Activated naive CD4-positive, alpha-beta T cell treated with anti-CD3 and anti-CD28 coated beads for 36 hours (primary cell): ENCODE data around the gene DIS3L. TPM values are rescaled to one million over a fixed set of nuclear protein-coding genes. Genes with fewer than 3 reads are reported as not detected.

ENCODE experiments used
- CTCF ChIA-PET: fragments of 350-600 bp; sonication (Branson Sonifier 250); formaldehyde crosslinking; loops from one replicate; lab custom pipeline; 2021; ENCODE audit warnings: antibody characterized with exemption; lab: Charles Lee
- DNase-seq: peaks from one replicate; pipeline ENCODE4 v3.0.0-alpha.2; 2020
- H3K27ac Mint-ChIP-seq: one replicate; pipeline ENCODE4 v1.8.0; 2021; ENCODE audit warnings: mild to moderate bottlenecking, mixed read lengths
- H3K27me3 Mint-ChIP-seq: one replicate; pipeline ENCODE4 v1.8.0; 2021; ENCODE audit warnings: low read depth, mixed read lengths
- H3K36me3 Mint-ChIP-seq: one replicate; pipeline ENCODE4 v1.8.0; 2021; ENCODE audit warnings: low read depth, mixed read lengths
- H3K4me1 Mint-ChIP-seq: one replicate; pipeline ENCODE4 v1.8.0; 2021; ENCODE audit warnings: low read depth, mixed read lengths
- H3K4me3 Mint-ChIP-seq: one replicate; pipeline ENCODE4 v1.8.0; 2021; ENCODE audit warnings: mild to moderate bottlenecking, moderate library complexity, mixed read lengths
- H3K9me3 Mint-ChIP-seq: one replicate; pipeline ENCODE4 v1.8.0; 2021; ENCODE audit warnings: mixed read lengths
- intact Hi-C: fragments of 100-400 bp; cut with micrococcal nuclease; formaldehyde crosslinking; loops from one replicate; pipeline ENCODE4 v1.15.1; 2023
- total RNA-seq, 2 experiments: library from RNA; stranded (reverse); gene quantifications; one replicate each; pipeline ENCODE4 v1.2.3, GENCODE V29; 2021

The DIS3L gene
- total RNA-seq, 2 experiments from 2014 or later: 24.0 to 24.6 TPM

DNA sequence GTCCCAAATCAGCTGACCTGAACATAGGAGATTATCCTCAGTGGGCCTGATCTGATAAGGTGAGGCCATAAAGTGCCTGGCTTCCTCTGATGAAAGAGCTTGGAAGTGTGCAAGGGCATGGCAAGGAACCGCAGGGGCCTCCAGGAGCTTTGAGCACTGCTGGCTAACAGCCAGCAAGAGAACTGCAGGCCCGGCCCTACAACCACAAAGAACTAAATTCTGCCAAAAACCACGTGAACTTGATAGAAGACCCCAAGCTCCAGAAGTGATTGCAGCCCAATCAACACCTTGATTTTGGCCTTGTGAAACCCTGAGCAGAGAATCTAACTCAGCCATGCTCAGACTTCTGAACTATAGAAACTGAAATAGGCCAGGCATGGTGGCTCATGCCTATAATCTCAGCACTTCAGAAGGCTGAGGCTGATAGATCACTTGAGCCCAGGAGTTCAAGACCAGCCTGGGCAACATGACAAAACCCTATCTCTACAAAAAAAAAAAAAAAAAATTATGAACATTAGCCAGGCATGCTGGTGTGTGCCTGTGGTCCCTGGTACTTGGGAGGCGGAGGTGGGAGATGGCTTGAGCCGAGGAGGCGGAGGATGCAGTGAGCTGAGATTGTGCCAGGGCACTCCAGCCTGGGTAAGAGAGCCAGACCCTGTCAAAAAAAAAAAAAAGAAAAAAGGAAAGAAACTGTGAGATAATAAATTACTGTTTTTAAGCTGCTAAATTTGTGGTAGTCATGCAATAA is 7.7 kb upstream of the DIS3L start:
- H3K27ac Mint-ChIP-seq: no peak overlapping the region
- no peaks in the 10 kb centered on the region for H3K27me3 Mint-ChIP-seq

DNA sequence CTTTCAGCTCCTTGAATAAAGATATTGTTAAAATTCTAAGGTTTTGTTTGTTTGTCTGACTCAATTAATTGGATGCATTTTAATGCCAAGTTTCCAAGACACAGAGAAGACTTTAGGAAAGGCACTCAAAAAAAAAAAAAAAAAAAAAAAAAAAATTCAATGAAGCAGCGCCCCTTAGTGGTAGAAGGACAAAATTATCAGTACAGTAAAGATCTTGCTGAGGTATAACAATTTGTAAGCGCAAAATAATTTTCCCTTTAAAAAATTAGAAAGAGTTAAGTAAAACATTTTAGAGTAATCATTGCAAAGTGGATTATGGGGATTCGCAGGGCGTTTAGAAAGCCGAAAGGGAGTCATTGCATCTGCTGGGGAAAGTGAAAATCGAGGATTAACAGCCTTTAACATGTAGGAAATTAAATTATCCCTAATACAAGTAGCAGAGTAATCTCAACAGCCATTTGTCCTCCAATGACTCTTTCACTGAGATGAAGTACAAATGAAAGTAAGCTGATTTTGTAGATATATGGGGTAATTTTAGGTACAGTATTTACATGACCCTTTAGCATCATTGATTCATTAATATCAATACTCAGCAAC is 5.8 kb upstream of the DIS3L start:
- intact Hi-C loops: loop anchor here (2.0 to 5.0 kb wide), 2 partner anchors 35 to 305 kb away; partner anchors contain the start of gene MEGF11
- CTCF ChIA-PET: interaction anchor here (0.6 to 1.5 kb wide), 12 partner anchors 9 to 655 kb away, joined by 3 to 4 read pairs (median 3); partner anchors contain the start of gene SNAPC5
- H3K27me3 Mint-ChIP-seq: no peaks in the 10 kb centered on the region
- H3K36me3 Mint-ChIP-seq: no peaks in the 10 kb centered on the region
- DNase-seq: no peak
- peaks cover 20% of the 10 kb centered on the region for H3K4me1 Mint-ChIP-seq
- no peak overlapping the region for H3K27ac Mint-ChIP-seq
- H3K4me3 Mint-ChIP-seq: no peak overlapping the region
- no peaks in the 10 kb centered on the region for H3K9me3 Mint-ChIP-seq

More for the DNA sequence above, 7.7 kb upstream of the DIS3L start:
- Mint-ChIP-seq H3K9me3 (no peaks in the 10 kb centered on the region), H3K4me1 (peaks cover 8% of the 10 kb centered on the region), H3K36me3 (no peaks in the 10 kb centered on the region), H3K4me3 (no peak overlapping the region)
- DNase-seq: no peak
- CTCF ChIA-PET: interaction anchor here (1.1 kb wide), 1 partner anchor 63 kb away, joined by 3 read pairs; no protein-coding TSS in a partner anchor
- intact Hi-C loops: loop anchor here (2.0 to 5.0 kb wide), 2 partner anchors 33 to 303 kb away; partner anchors contain the start of gene MEGF11

DNA sequence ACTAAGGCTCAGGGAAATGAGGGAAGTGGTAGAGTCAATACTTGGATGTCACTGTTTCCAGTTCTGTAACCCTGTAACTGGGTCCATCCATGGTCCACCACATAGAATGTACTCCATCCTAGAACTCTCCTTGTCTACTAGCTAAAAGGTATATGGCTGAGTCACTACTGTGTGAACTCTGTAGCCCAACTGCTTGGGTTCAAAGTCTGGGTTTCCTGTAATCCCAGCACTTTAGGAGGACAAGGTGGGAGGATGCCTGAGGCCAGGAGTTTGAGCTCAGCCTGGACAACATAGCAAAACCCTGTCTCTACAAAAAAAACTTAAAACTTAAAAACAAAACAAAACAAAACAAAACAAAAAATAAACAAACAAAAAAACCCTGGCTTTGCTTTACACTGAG is 5.3 kb upstream of the DIS3L start:
- CTCF ChIA-PET: interaction anchor here (0.6 to 1.5 kb wide), 8 partner anchors 11 to 588 kb away, joined by 3 to 4 read pairs (median 3); partner anchors contain the start of gene SNAPC5
- no peak overlapping the region for H3K27ac Mint-ChIP-seq

DNA sequence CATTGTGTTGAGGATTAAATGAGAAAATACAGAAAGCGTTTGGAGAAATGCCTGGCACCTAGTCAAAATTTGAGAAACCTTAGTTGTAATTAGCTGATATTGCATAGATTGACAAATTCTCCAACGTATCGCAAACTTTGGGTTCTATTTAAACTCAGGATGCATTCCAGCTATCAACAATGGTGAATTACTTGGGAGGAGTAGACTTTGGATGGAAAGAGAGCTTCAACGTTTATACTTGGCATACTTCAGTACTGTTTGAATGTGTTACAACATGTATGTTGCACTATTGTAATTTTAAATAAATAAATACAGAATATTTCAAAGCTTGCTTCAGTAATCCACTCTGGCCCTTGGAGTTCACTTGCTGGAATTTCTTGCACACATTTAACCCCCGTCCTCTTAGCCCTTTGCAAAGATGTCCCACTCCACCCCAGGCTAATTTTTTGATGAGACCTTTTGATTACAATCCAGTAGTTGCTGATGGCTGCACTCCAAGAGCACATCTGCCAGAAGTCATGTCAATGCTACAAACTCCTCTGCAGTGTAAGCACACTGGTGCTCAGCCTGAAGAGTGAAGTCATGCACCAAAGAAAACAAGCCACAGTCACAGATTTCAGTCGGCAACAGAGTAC is 4.7 kb upstream of the DIS3L start:
- DNase-seq: no peak
- intact Hi-C loops: loop anchor here (5.0 kb wide), 1 partner anchor 306 kb away; no protein-coding TSS in a partner anchor
- H3K36me3 Mint-ChIP-seq: no peaks in the 10 kb centered on the region
- H3K9me3 Mint-ChIP-seq: no peaks in the 10 kb centered on the region
- H3K27ac Mint-ChIP-seq: no peak overlapping the region
- no peak overlapping the region for H3K4me3 Mint-ChIP-seq
- H3K27me3 Mint-ChIP-seq: no peaks in the 10 kb centered on the region
- CTCF ChIA-PET: interaction anchor here (0.6 to 1.5 kb wide), 8 partner anchors 28 to 589 kb away, joined by 3 to 4 read pairs (median 3); partner anchors contain the start of gene SNAPC5
- H3K4me1 Mint-ChIP-seq: peaks cover 20% of the 10 kb centered on the region

More for the DNA sequence above, 5.3 kb upstream of the DIS3L start:
- Mint-ChIP-seq H3K4me1 (peaks cover 20% of the 10 kb centered on the region), H3K9me3 (no peaks in the 10 kb centered on the region), H3K27me3 (no peaks in the 10 kb centered on the region), H3K36me3 (no peaks in the 10 kb centered on the region), H3K4me3 (no peak overlapping the region)
- no peak for DNase-seq
- intact Hi-C loops: loop anchor here (5.0 kb wide), 1 partner anchor 306 kb away; no protein-coding TSS in a partner anchor

DNA sequence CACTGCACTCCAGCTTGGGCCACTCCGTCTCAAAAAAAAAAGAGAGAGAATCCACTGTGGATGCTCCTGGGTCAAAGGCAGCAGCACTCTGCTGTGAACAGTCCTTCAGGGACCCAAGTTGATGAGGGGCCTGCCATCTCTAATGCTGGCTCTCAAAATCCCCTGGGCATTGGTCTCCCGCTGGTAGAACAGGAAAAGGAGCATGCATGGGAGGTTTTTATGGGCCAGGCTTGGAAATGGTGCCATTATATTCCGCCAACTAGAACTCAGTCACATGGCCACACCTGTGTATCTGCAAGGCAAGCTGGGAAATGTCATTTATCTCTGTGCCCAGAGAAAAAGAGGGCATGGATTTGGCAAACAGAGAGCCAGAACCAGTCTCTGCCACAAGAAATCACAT is 3.4 kb upstream of the DIS3L start:
- H3K4me3 Mint-ChIP-seq: no peak overlapping the region
- CTCF ChIA-PET: interaction anchor here (0.6 to 1.4 kb wide), 3 partner anchors 427 to 777 kb away, joined by 3 to 5 read pairs (median 3); no protein-coding TSS in a partner anchor
- intact Hi-C loops: loop anchor here (5.0 kb wide), 2 partner anchors 423 to 758 kb away; partner anchors contain the start of genes HACD3 and RAB11A

DNA sequence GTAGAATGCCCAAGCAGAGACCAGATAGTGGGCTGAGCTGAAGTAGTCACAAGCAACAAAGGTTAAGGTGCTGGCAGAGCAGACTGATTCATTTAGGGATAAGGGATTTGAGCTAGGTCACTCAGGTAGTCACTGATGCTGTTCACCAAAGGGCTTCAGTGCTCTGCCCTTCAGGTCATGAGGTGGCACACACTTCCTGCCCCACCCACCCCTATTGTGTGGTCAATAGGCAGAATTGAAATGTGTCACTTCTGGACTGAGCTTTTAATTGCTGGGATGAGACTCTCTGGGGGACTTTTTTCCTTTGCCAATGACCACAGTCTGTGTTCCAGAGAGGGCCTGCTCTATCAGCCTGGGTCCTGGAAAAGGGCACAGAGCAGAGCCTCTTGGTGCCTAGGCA is 2.9 kb upstream of the DIS3L start:
- no peak for DNase-seq
- Mint-ChIP-seq H3K27ac (no peak overlapping the region), H3K4me1 (peaks cover 32% of the 10 kb centered on the region), H3K4me3 (no peak overlapping the region), H3K36me3 (no peaks in the 10 kb centered on the region), H3K9me3 (no peaks in the 10 kb centered on the region), H3K27me3 (no peaks in the 10 kb centered on the region)
- CTCF ChIA-PET: interaction anchor here (0.6 to 1.4 kb wide), 3 partner anchors 428 to 778 kb away, joined by 3 to 5 read pairs (median 3); no protein-coding TSS in a partner anchor
- intact Hi-C loops: loop anchor here (5.0 kb wide), 2 partner anchors 423 to 758 kb away; partner anchors contain the start of genes HACD3 and RAB11A

More for the DNA sequence above, 3.4 kb upstream of the DIS3L start:
- H3K4me1 Mint-ChIP-seq: peaks cover 29% of the 10 kb centered on the region
- H3K9me3 Mint-ChIP-seq: no peaks in the 10 kb centered on the region
- no peaks in the 10 kb centered on the region for H3K36me3 Mint-ChIP-seq
- H3K27ac Mint-ChIP-seq: no peak overlapping the region
- H3K27me3 Mint-ChIP-seq: no peaks in the 10 kb centered on the region
- DNase-seq: no peak

DNA sequence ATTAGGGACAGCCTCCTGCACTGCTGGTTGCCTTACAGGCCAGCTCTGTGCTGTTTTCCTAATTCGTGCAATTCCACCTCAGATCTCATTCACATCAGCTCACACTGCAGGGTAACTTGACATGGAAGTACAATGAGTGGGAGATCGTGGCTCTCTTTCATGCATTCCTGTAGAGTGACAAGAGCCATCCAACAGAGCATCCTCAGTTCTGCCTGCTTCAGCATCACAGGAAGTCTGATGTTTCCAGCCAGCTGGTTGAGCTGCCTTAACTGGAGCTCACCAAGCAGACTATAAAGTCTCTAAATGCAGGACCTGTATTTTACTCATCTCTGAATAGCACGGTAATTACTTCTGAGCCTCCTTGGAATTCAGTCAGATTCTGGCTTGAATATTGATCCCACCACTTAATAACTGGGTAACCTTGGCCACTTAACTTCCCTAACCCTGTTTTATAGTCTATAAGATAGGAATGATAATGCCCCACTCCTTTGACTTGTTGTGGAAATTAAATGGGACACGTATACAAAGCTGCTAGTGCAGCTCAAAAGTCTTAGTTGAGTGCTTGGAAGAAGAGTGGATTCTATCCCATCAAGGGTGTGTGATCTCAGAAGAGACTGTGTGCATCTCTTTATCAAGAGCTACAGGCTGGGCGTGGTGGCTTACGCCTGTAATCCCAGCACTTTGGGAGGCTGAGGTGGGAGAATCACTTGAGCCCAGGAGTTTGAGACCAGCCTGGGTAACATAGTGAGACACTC is 1.4 kb upstream of the DIS3L start:
- H3K27me3 Mint-ChIP-seq: no peaks in the 10 kb centered on the region
- H3K27ac Mint-ChIP-seq: peak overlapping the region; percentile 92
- peaks cover 40% of the 10 kb centered on the region for H3K4me1 Mint-ChIP-seq
- peak overlapping the region; percentile 83 for H3K4me3 Mint-ChIP-seq
- DNase-seq: no peak
- peaks cover 8% of the 10 kb centered on the region for H3K36me3 Mint-ChIP-seq
- intact Hi-C loops: loop anchor here (5.0 kb wide), 2 partner anchors 425 to 760 kb away; partner anchors contain the start of genes HACD3 and RAB11A
- CTCF ChIA-PET: interaction anchor here (0.9 to 1.6 kb wide), 2 partner anchors 206 to 973 kb away, joined by 3 to 5 read pairs; partner anchors contain the start of gene SNAPC5
- no peaks in the 10 kb centered on the region for H3K9me3 Mint-ChIP-seq

- H3K27me3 Mint-ChIP-seq: no peaks in the 10 kb centered on the region
- H3K27ac Mint-ChIP-seq: peak overlapping the region; percentile 92
- intact Hi-C loops: loop anchor here (1.0 to 5.0 kb wide), 3 partner anchors 94 to 760 kb away; partner anchors contain the start of genes HACD3, MAP2K1 and RAB11A
- peaks cover 38% of the 10 kb centered on the region for H3K4me1 Mint-ChIP-seq
- CTCF ChIA-PET: interaction anchor here (0.6 to 1.6 kb wide), 3 partner anchors 183 to 974 kb away, joined by 3 to 5 read pairs (median 3); partner anchors contain the start of gene SNAPC5
- H3K36me3 Mint-ChIP-seq: peaks cover 13% of the 10 kb centered on the region
- DNase-seq: no peak
- peak overlapping the region; percentile 83 for H3K4me3 Mint-ChIP-seq
- no peaks in the 10 kb centered on the region for H3K9me3 Mint-ChIP-seq
These were observed 573 bp upstream of the DIS3L start for GRCh38 chr15:66292571-66293418.

GRCh38 chr15:66294157-66294931 is 976 bp downstream of the DIS3L start:
- intact Hi-C loops: loop anchor here (1.0 to 5.0 kb wide), 4 partner anchors 62 to 762 kb away; partner anchors contain the start of genes HACD3, RAB11A, SNAPC5 and TIPIN
- Mint-ChIP-seq H3K9me3 (no peaks in the 10 kb centered on the region), H3K4me3 (peak overlapping the region; percentile 84), H3K27me3 (no peaks in the 10 kb centered on the region), H3K4me1 (peaks cover 38% of the 10 kb centered on the region), H3K27ac (peak overlapping the region; percentile 90), H3K36me3 (peaks cover 13% of the 10 kb centered on the region)
- CTCF ChIA-PET: interaction anchor here (0.9 to 2.1 kb wide), 2 partner anchors 93 to 204 kb away, joined by 3 to 10 read pairs; partner anchors contain the start of gene MAP2K1
- peak; percentile 33 for DNase-seq

DNA sequence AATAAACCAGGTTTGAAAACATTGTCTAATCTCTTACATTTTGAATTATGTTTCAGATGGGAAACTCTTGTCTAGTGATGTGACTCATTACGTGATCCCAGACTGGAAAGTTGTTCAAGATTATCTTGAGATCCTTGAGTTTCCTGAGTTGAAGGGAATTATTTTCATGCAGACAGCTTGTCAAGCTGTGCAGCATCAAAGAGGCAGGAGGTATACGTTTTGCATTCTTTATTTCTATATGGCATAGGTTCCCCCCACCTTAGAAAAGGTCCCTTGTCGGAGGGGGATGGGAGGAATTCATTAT is 1.5 kb downstream of the DIS3L start:
- DNase-seq: no peak
- H3K9me3 Mint-ChIP-seq: no peaks in the 10 kb centered on the region
- CTCF ChIA-PET: interaction anchor here (0.9 to 2.1 kb wide), 2 partner anchors 93 to 204 kb away, joined by 3 to 10 read pairs; partner anchors contain the start of gene MAP2K1
- peak overlapping the region; percentile 90 for H3K27ac Mint-ChIP-seq
- H3K36me3 Mint-ChIP-seq: peaks cover 13% of the 10 kb centered on the region
- peaks cover 38% of the 10 kb centered on the region for H3K4me1 Mint-ChIP-seq
- H3K4me3 Mint-ChIP-seq: peak overlapping the region; percentile 84
- intact Hi-C loops: loop anchor here (1.0 to 5.0 kb wide), 4 partner anchors 61 to 763 kb away; partner anchors contain the start of genes HACD3, RAB11A, SNAPC5 and TIPIN
- H3K27me3 Mint-ChIP-seq: no peaks in the 10 kb centered on the region
